GM13976 (cell line): ENCODE results near the gene KCNC4.

Experiments
- DNase-seq: peaks from one replicate; pipeline ENCODE4 v3.0.0; 2012; ENCODE audit warnings: low spot score
- in situ Hi-C: fragments of 300-500 bp; cut with MboI; formaldehyde crosslinking; loops from one replicate; pipeline ENCODE4 v1.12.0; 2022; ENCODE audit warnings: low sequenced_read_pairs, mixed read lengths, inconsistent platforms; ENCODE audit not compliant: unreplicated experiment
- TF ChIP-seq, protein P1 (sequence below): IDR thresholded peaks from 2 replicates; pipeline ENCODE4 v1.5.1; 2012; ENCODE audit warnings: borderline replicate concordance, mild to moderate bottlenecking; ENCODE audit not compliant: insufficient read depth; ENCODE audit errors: extremely low read depth, missing control alignments, control extremely low read depth

KCNC4 gene

GRCh38 chr1:110242062-110242461 is 31.9 kb downstream of the KCNC4 start:
- in situ Hi-C loops, result no loop called here
- no peak for DNase-seq
- TF ChIP-seq, protein P1, sequence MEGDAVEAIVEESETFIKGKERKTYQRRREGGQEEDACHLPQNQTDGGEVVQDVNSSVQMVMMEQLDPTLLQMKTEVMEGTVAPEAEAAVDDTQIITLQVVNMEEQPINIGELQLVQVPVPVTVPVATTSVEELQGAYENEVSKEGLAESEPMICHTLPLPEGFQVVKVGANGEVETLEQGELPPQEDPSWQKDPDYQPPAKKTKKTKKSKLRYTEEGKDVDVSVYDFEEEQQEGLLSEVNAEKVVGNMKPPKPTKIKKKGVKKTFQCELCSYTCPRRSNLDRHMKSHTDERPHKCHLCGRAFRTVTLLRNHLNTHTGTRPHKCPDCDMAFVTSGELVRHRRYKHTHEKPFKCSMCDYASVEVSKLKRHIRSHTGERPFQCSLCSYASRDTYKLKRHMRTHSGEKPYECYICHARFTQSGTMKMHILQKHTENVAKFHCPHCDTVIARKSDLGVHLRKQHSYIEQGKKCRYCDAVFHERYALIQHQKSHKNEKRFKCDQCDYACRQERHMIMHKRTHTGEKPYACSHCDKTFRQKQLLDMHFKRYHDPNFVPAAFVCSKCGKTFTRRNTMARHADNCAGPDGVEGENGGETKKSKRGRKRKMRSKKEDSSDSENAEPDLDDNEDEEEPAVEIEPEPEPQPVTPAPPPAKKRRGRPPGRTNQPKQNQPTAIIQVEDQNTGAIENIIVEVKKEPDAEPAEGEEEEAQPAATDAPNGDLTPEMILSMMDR, result no peak

DNA sequence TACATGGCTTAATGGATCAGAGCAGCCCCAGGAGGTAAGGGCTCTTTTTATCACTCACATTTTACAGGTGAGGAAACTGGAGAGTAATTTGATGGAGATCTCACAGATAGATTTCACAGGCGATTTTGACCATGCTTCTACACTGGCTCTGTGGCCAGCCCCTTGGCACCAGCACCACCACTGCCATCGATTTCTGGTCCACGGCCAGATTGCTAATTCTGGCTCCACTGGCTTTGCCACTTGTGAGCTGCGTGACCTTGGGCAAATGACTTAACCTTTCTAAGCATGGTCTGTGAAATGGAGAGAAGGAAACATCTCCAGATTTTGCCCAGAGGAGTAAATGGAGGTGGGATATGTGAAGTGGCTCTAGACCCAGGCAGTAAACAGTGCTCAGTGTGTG is 32.6 kb downstream of the KCNC4 start:
- TF ChIP-seq, protein P1, result no peak
- DNase-seq, result no peak
- in situ Hi-C loops, result no loop called here

DNA sequence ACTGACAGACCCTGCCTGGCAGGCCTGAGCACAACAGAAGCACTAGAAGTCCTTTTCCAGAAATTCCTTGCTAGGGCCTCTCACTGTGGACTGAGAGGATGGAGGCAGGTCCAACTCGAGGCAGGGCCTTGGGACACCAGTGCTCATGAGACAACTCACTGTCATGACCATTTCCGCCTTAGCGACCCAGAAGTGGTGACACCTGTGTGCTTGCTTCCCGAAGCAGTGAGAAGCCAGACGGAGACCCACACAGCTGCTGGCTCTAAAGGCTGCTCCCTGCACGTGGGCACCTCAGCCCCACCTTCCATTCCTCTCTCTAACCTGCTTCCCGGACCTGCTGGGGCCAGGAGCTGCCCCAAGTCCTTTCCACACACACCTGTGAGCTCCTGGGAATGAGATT is 33.0 kb downstream of the KCNC4 start:
- in situ Hi-C loops, result no loop called here
- no peak for DNase-seq
- TF ChIP-seq, protein P1, result no peak

- in situ Hi-C loops, result no loop called here
- TF ChIP-seq, protein P1, result no peak
Measured at GRCh38 chr1:110243574-110243973, 33.5 kb downstream of the KCNC4 start.

GRCh38 chr1:110245876-110246620 is 35.9 kb downstream of the KCNC4 start:
- DNase-seq, result no peak
- in situ Hi-C loops, result no loop called here

More at GRCh38 chr1:110243574-110243973, 33.5 kb downstream of the KCNC4 start:
- DNase-seq, result no peak

DNA sequence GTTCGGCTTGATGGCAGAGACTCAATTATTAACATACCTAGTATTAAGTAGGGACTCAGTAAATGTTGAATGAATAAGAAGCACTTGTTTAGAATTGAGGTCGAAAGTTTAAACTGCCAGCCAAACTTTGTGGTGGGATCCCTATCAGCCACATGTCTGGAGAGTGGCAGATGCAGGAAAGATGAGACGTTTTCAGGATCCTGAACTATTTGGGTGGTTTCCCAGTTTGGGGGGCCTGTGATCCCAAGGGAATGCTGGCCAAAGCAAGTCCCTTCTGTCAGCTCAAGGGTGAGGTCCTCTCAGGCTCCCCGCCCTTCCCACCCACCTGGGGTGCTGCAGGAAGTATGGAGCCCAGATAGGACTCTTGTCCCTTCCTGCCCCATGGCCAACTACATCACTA is 38.6 kb downstream of the KCNC4 start:
- in situ Hi-C loops, result no loop called here
- no peak for DNase-seq
- TF ChIP-seq, protein P1, result no peak

More at GRCh38 chr1:110245876-110246620, 35.9 kb downstream of the KCNC4 start:
- TF ChIP-seq, protein P1, result no peak
